LNCaP clone FGC (cell line): Measurements from ENCODE around the gene HBZ.
"Not testable (repeated sequence)": the region's sequence is repeated elsewhere in the genome, so short reads cannot be mapped to it uniquely, and the experiment has no call there.

Experiments used
- DNase-seq: peaks from one replicate; pipeline ENCODE4 v3.0.0-alpha.2; 2011; ENCODE audit warnings: low read depth
- H3K4me3 ChIP-seq: 2 replicates; pipeline ENCODE4 v1.5.1; 2011; ENCODE audit warnings: mild to moderate bottlenecking, low read depth, low read length, control low read depth
- TF ChIP-seq, protein P1 (sequence below): IDR thresholded peaks from 2 replicates; pipeline ENCODE4 v1.5.1; 2012; ENCODE audit warnings: mild to moderate bottlenecking; ENCODE audit not compliant: control insufficient read depth, insufficient read depth; ENCODE audit errors: extremely low read depth

The HBZ gene

DNA sequence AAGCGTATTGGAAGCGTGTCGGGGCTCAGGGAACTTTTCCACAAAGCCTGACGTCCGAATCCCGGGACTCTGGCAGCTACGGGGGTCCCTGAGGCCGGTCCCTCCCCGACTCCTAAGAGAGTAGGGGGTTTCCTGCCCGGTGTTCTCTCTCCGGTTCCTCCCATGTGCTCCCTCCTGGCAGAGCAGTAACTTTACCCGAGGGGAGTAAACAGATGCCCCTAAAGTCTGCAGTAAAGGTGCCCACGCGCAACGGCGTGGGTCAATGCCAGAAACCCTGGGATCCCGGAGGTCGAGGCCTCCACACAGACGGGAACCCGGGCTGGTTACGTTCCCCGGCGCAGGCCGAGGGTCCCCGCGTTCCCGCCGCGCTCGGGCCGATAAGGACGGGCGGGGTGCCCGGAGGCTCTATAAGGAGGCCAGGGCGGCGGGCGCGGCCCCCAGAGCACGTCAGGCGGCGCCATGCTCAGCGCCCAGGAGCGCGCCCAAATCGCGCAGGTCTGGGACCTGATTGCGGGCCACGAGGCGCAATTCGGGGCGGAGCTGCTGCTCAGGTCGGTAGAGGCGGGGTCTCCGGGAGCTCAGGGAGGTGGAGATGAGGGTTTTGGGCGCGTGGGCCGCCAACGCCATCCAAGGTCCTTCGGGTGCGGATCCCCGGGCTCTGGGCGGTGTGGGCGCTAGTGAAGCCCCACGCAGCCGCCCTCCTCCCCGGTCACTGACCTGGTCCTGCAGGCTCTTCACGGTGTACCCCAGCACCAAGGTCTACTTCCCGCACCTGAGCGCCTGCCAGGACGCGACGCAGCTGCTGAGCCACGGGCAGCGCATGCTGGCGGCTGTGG is 13.3 kb downstream of the HBZ start, which contains the start of gene HBM:
Gene HBM (plus strand): TSS at position 440 of the 836 bp plus-strand sequence. CDS start 20 bp downstream, at position 460.
- H3K4me3 ChIP-seq = peak within 1 kb of the TSS; percentile 21; the same call in 1 of the 2 replicates
- DNase-seq = no peak
- TF ChIP-seq, protein P1, sequence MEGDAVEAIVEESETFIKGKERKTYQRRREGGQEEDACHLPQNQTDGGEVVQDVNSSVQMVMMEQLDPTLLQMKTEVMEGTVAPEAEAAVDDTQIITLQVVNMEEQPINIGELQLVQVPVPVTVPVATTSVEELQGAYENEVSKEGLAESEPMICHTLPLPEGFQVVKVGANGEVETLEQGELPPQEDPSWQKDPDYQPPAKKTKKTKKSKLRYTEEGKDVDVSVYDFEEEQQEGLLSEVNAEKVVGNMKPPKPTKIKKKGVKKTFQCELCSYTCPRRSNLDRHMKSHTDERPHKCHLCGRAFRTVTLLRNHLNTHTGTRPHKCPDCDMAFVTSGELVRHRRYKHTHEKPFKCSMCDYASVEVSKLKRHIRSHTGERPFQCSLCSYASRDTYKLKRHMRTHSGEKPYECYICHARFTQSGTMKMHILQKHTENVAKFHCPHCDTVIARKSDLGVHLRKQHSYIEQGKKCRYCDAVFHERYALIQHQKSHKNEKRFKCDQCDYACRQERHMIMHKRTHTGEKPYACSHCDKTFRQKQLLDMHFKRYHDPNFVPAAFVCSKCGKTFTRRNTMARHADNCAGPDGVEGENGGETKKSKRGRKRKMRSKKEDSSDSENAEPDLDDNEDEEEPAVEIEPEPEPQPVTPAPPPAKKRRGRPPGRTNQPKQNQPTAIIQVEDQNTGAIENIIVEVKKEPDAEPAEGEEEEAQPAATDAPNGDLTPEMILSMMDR = no peak

DNA sequence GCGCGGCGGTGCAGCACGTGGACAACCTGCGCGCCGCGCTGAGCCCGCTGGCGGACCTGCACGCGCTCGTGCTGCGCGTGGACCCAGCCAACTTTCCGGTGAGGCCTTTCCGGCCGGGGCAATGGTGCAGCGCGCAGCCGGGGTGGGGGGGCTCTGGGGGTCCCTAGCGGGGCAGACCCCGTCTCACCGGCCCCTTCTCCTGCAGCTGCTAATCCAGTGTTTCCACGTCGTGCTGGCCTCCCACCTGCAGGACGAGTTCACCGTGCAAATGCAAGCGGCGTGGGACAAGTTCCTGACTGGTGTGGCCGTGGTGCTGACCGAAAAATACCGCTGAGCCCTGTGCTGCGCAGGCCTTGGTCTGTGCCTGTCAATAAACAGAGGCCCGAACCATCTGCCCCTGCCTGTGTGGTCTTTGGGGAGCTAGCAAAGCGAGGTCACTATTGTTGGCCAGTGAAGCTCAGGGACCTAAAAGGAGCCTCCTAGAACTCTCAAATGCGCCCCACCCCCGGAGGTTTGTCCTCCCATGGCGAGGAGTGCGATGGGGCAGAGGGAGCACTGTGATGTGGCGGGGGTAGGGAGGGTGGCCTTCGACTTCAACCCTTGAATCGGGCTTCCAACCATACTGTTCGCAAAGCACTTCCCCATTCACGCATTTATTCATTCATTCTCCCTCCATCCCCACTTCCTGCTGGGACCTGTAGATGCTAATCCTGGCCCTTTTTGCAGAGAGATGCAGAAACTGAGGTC is 14.1 kb downstream of the HBZ start:
- no peak for DNase-seq
- no peak overlapping the region for H3K4me3 ChIP-seq
- TF ChIP-seq, protein P1 = no peak

DNA sequence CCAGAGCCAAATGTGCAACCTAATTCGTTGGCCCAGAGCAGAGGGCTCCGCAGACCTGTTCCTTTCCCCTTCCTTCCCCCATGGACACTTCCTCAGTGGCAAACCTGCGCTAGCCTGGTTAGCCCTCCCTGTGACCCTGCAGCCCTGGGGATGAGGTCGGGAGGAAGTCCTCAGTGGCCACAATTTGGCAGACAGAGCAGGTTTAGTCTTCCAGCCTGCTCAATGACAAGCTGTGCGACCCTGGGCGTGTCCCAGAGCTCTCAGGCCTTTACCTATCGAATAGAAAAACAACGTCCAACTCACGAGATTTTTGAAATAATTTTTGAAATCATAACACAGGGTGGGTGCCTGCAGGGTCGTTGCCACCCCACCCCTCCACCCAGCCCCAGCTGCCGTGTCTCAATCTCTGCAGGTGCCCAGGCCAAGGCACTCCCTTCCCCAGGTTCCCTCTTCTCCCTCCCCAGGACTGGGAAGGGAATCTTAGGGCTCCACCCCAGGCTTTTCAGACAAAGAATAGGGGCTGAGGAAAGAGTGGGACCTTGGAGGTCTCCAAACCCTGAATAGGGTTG is 14.8 kb downstream of the HBZ start:
- H3K4me3 ChIP-seq = no peak overlapping the region
- no peak for DNase-seq
- TF ChIP-seq, protein P1 = no peak

DNA sequence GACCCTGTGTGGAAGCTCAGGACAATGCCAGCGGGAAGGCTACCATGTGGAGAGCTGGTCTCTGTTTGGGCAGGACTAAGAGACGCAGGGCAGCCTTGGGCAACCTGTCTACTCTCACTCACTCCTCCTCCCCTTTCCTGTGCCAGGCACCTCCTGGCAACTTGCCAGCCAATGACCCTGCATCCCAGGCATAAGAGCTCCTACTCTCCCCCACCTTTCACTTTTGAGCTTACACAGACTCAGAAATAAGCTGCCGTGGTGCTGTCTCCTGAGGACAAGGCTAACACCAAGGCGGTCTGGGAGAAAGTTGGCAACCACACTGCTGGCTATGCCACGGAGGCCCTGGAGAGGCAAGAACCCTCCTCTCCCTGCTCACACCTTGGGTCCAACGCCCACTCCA is 16.0 kb downstream of the HBZ start:
- TF ChIP-seq, protein P1 = no peak
- no peak for DNase-seq
- no peak overlapping the region for H3K4me3 ChIP-seq

DNA sequence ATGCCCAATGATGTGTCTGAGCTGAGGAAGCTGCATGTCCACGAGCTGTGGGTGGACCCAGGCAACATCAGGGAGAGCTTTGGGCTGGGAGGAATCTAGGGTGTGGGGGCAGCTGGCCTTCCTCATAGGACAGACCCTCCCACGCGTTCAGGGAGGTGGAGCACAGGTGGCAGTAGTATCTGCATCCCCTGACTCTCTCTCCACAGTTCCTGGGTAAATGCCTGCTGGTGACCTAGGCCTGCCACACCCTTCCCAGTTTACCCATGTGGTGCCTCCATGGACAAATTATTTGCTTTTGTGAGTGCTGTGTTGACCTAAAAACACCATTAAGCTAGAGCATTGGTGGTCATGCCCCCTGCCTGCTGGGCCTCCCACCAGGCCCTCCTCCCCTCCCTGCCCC is 16.6 kb downstream of the HBZ start:
- no peak for DNase-seq
- TF ChIP-seq, protein P1 = no peak
- H3K4me3 ChIP-seq = no peak overlapping the region

DNA sequence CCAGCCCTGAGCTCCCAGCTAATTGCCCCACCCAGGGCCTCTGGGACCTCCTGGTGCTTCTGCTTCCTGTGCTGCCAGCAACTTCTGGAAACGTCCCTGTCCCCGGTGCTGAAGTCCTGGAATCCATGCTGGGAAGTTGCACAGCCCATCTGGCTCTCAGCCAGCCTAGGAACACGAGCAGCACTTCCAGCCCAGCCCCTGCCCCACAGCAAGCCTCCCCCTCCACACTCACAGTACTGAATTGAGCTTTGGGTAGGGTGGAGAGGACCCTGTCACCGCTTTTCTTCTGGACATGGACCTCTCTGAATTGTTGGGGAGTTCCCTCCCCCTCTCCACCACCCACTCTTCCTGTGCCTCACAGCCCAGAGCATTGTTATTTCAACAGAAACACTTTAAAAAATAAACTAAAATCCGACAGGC is 17.7 kb downstream of the HBZ start:
- DNase-seq, H3K4me3 ChIP-seq: not testable (repeated sequence)

DNA sequence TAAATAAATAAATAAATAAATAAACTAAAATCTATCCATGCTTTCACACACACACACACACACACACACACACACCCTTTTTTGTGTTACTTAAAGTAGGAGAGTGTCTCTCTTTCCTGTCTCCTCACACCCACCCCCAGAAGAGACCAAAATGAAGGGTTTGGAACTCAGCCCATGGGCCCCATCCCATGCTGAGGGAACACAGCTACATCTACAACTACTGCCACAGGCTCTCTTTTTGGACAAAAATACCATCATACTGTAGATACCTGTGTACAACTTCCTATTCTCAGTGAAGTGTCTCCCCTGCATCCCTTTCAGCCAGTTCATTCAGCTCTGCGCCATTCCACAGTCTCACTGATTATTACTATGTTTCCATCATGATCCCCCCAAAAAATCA is 18.3 kb downstream of the HBZ start:
- TF ChIP-seq, protein P1 = no peak

DNA sequence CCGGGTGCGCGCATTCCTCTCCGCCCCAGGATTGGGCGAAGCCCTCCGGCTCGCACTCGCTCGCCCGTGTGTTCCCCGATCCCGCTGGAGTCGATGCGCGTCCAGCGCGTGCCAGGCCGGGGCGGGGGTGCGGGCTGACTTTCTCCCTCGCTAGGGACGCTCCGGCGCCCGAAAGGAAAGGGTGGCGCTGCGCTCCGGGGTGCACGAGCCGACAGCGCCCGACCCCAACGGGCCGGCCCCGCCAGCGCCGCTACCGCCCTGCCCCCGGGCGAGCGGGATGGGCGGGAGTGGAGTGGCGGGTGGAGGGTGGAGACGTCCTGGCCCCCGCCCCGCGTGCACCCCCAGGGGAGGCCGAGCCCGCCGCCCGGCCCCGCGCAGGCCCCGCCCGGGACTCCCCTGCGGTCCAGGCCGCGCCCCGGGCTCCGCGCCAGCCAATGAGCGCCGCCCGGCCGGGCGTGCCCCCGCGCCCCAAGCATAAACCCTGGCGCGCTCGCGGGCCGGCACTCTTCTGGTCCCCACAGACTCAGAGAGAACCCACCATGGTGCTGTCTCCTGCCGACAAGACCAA is 20.0 kb downstream of the HBZ start, which contains the start of gene HBA2:
Gene HBA2 (plus strand): TSS at position 503 of the 568 bp plus-strand sequence. CDS start 37 bp downstream, at position 540.
- not testable (repeated sequence) for DNase-seq, H3K4me3 ChIP-seq

More for the DNA sequence above, 18.3 kb downstream of the HBZ start:
- DNase-seq = no peak
- no peak overlapping the region for H3K4me3 ChIP-seq

DNA sequence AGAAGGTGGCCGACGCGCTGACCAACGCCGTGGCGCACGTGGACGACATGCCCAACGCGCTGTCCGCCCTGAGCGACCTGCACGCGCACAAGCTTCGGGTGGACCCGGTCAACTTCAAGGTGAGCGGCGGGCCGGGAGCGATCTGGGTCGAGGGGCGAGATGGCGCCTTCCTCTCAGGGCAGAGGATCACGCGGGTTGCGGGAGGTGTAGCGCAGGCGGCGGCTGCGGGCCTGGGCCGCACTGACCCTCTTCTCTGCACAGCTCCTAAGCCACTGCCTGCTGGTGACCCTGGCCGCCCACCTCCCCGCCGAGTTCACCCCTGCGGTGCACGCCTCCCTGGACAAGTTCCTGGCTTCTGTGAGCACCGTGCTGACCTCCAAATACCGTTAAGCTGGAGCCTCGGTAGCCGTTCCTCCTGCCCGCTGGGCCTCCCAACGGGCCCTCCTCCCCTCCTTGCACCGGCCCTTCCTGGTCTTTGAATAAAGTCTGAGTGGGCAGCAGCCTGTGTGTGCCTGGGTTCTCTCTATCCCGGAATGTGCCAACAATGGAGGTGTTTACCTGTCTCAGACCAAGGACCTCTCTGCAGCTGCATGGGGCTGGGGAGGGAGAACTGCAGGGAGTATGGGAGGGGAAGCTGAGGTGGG is 20.9 kb downstream of the HBZ start:
- DNase-seq, H3K4me3 ChIP-seq: not testable (repeated sequence)
